Embryonic facial prominence (tissue), 1 donor: ENCODE results near the gene RIN1.
"Not testable (repeated sequence)": the region's sequence is repeated elsewhere in the genome, so short reads cannot be mapped to it uniquely, and the experiment has no call there.

Source experiments
- DNase-seq: peaks from one replicate; pipeline ENCODE4 v3.0.0-alpha.2; 2016; ENCODE audit errors: extremely low spot score

Gene RIN1

DNA sequence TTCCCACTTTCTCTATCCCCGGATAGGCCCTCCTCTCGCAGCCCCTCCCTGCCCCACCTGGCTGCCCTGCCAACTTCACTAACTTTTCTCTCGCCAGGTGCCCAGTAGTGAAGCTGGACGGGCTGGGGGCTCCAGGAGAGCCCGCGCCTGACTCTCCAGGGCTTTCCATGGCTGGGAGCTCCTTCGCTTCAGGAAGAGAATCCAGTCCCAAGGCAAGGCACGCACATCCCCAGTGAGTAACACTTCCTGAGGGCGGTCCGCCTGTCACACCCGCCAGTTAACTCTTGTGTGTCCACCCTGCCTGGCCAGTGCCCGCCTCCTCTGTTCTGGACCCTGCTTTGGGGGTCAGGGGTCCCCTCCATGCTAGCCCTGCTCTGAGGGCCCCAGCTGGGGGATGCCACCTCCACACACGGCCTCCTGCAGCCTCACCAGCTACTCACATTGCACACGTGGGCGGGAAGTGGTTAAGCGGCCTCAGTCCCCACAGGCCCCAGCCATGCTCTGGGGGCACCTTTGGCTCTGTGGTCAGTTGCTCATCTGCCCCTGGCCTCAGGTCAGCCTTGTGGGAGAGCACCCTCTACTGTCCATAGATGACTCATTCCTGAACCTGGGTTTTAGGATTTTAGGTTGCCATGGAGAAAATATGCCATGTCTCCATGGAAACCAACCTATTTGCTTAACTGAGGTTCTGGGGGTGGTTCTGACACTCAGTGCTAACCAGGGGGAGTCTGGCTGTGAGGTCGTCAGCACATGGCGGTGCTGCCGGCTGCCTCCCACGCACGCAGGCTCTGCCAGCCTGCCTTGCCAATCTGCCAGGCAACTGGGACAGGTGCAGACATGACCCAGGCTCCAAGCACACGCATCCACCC, at the start of gene RIN1:
Gene RIN1 (minus strand): TSS at position 201 of the 869 bp plus-strand sequence. CDS start 32 bp downstream, at position 169.
- no peak for DNase-seq

- not testable (repeated sequence) for DNase-seq
Observed at GRCh38 chr11:66384316-66384715, 48.1 kb upstream of the RIN1 start.

- not testable (repeated sequence) for DNase-seq
Observed at GRCh38 chr11:66380264-66380663, 44.0 kb upstream of the RIN1 start.

GRCh38 chr11:66373690-66374287, 37.6 kb upstream of the RIN1 start:
- not testable (repeated sequence) for DNase-seq

DNA sequence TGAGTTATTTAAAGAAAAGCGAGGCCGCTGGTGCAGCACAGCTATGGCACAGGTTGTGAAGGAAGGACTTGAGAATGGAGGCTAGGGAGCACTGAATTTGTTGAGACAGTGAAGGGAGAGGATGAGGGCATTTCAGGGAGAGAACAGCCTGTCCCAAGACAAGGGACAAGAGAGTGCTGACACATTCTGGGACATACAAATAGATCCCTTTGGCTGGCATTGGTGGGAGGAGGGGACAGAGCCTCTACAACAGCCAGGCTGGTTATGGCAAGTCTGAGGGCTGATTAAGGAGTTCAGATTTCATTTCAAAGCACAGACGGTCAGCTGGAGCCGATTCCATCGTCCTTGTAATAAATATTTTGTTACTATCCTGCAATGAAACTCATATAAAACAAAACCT, 37.0 kb upstream of the RIN1 start:
- no peak for DNase-seq

DNA sequence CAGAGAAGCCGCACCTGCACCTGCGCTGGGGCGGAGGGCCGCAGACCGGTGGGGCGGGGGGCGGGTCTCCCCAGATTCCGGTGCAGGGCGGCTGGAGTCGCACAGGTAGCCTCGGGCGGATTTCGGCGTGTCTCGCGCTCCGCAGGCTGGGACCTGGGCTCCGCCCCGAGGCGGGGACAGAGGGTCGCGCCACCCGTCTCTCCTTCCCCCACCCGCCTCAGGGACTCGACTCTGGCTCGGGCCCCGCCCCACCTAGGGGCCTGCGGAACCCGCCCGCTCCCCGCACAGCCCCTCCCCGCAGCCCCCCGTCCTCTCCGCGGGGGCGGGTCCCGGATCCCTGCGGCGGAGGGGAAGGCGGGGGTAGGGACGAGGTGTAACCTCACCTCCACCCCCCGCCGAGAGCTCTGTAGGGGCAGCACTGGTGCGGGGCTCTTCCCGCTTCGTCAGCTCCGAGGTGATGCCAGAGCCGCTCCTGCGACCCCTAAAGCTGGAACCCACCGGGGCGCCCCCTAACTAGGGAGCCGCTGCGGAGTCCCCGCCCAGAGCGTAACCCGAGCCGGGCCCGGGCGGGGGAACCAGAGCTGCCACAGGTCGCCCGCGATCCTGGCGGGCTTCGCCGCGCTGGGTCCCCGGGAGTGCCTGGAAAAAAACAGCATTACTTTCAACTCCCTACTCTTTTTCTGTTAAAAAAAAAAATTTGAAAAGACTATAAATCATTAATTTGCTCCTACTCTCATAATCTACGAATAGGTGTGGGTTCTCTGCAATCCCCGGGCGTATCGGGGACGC, 35.6 kb upstream of the RIN1 start, which contains the start of gene SLC29A2:
Gene SLC29A2 (minus strand): TSS at position 134 of the 789 bp plus-strand sequence. CDS start 169 bp downstream, outside the sequence.
- DNase-seq: peak; percentile 9

GRCh38 chr11:66369073-66369894, 33.0 kb upstream of the RIN1 start:
- no peak for DNase-seq

GRCh38 chr11:66368484-66368883, 32.2 kb upstream of the RIN1 start:
- no peak for DNase-seq

DNA sequence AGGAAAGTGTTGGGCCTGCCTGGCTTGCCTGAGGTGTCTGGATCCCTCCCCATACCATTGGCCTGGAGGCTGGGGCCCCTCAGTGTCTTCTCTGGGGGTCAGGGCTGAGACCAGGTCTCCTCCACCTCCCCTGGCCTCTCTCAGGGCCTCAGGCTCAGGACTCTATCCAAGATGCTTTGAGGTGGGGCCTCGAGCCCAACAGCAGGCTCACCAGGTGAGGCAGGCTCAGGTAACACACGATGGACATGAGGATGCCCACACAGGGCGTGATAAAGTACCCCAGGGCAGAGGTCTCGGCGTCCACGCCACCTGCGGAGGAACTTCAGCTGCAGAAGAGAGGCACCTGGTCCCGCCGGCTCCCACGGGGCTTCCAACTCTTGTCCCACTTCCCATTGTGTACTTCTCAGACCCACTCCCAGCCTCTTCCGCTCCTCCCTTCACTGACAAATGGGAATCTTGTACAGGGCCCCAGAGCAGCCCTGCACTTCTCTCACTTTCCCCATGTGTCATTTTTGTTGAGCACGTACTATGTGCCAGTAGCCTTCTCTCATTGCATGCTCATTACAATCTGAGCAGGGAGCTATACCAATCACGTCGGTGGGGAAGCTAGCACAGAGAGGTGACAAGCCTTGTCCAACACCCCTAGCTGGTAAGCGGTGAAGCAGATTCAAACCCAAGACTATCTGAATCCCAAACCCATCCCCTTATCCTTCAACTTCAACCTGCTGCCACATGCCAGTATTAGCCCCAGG, 31.5 kb upstream of the RIN1 start:
- no peak for DNase-seq

DNA sequence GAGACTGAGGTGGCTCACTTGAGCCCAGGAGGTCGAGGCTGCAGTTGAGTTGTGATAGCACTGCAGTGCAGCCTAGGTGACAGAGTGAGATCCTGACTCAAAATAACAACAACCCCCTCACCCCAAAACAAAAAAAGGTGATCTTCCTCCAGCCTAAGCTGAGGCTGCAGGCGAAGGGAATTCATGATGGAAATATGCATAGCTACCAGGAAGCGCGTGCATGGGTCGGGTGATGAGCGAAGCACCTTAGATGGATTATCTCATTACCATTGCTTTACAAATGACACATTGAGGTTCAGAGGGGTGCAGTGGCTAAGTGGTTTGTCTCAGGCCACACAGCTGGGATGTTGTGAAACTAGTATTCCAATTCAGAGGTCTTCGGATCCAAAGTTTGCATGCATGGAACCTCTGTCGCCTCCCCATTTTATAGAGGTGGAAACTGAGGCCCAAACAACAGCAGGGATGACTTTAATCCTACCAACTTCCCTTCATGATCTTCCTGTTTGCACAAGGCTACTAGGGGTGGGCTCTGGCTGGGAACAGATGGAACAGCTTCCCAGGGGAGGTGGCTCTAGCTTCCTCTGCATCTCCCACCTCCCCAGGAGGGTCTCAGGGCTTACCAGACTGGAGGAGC, 30.7 kb upstream of the RIN1 start:
- no peak for DNase-seq

DNA sequence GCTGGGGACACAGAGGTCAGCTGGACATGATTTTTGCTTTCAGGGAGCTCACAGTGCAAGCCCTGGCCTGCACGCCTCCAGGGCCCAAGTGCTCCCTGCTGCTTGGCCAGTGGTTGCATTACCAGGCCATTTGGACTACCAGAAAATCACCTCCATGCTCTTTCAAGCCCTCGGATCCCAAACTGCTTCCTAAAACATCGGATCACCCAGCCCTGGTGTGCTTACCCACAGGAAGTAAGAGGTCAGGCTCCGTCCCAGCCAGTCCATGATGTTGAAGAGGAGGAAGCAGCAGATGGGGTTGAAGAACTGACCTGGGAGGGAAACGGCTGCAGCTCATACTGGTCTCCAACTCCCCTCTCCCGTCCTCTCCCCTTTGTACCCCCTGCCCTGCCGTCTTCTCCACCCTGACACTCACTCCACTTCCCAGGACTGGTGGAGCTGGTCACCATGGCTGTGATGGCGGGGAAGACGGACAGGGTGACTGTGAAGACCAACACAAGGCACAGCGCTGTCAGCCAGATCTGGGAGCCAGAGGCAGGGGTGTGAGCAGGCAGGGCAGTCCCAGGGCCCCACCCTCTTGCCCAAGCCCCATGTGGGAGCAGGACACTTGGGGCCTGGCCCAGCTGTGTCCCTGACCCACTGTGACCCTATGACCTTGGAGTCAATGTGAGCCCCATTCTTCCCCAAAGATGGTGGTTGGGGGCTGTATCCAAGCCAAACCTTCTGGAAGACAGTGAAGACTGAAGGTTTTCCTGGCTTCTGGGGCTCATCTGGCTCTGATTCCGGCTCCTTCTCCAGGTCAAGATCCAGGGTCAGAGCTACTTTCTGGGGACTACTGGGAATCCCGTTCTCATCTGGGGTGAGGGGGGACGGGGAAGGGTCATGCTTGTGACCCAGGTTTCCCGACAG, 29.7 kb upstream of the RIN1 start:
- DNase-seq: no peak

- DNase-seq: no peak
Observed at GRCh38 chr11:66365166-66365565, 28.9 kb upstream of the RIN1 start.

DNA sequence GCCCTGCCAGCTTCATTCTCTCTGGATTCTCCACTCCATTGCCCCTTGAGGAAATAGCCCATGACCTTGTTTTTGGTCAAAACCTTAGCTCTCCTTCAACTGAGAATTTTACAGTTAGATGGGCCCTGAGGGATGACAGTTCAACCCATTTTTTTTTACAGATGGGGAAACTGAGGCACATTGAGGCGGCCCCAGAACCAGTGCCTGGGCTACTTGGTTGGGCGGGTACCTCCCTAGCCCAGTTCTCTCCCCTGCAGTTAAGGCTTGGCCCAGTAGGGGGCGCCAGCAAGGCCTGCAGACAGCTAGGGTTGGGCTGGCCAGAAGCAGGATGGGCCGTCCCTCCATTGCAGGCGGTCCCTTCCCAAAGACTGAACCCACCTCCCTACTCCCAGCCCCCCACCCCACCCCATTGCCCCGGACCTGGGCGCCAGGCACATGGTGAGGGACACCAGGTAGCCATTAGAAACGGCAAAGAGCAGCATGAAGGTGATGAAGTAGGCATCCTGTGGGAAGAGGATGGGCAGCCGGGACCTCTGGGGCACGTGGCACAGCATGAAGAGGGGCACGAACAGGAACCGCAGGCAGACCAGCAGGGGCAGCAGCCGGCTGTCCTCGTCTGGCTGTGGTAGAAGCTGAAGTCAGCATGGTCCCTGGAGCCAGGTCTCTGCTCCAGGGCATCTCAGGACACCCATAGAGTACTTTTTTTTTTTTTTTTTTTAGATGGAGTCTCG, 27.7 kb upstream of the RIN1 start:
- DNase-seq: no peak

GRCh38 chr11:66363187-66363601, 27.0 kb upstream of the RIN1 start:
- DNase-seq: no peak

GRCh38 chr11:66362481-66363147, 26.4 kb upstream of the RIN1 start:
- DNase-seq: no peak

- no peak for DNase-seq
Observed at GRCh38 chr11:66361502-66361941, 25.3 kb upstream of the RIN1 start.

GRCh38 chr11:66360406-66361073, 24.3 kb upstream of the RIN1 start:
- no peak for DNase-seq
